HG02970 (cell line): Measurements from ENCODE around the gene WWOX.

Source experiments
- ATAC-seq: cut with Tn5 transposase; IDR thresholded peaks from one replicate; pipeline ENCODE4 v1.9.1; 2021; ENCODE audit warnings: mild to moderate bottlenecking, moderate library complexity, moderate number of reproducible peaks; ENCODE audit not compliant: unreplicated experiment, low FRiP score

The WWOX gene

DNA sequence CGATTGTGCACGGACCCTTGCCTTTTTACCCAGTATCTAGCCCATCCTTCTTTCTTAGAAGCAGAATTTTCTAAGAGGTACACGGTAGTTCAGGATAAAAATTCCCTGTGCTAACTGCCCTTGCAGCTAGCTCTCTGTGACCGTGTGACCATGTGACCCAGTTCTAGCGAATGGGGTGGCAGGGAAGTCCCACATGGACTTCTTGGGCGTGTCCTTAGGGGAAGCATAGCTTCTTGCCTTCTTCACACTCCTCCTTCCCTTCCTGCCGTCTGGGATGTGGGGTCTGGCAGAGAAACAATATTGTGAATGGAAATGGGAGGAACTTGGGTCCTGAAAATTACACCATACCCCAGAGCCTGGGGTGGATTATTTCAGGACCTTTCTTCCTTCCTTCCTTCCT, 830.4 kb downstream of the WWOX start:
- ATAC-seq = no peak

DNA sequence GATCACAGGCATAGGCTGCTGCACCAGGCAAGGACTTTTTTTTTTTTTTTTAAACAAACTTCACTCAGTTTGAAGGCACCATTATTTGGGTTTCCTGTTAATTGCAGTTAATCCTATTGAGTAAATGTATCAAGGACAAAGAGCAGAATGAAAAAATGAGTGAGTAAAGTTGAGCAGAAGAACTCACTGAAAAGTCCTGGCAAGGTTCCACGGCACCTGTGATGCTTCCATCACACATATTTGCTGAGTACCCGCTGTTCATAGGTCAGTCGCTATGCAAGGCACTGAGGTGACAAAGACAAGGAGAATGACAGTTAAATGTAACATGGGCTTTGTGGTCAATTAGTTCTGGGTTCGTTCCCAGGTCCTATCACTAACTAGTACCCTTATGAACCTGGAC, 831.1 kb downstream of the WWOX start:
- ATAC-seq = no peak

DNA sequence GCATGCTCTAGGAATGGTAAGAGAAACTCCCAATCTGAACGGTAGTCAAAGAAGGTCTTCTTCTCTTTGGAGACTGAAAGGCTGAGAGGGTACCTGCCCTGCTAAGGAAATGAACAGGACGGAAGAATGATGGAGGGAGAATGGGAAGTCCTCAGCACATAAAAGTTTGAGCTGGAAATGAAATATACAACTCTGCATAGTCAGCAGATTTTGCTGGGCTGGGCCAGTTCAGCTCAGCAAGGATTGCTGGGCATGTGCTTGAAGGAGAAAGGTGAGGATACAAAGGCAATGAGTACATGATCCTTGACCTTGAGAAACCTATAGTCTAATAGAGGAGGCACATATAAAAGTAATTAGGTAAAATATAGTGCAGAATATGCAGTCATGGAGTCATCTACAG, 831.8 kb downstream of the WWOX start:
- ATAC-seq = no peak

- ATAC-seq = no peak
Observed at GRCh38 chr16:78931678-78932077, 832.2 kb downstream of the WWOX start.

- ATAC-seq = no peak
Observed at GRCh38 chr16:78932355-78932943, 833.0 kb downstream of the WWOX start.

DNA sequence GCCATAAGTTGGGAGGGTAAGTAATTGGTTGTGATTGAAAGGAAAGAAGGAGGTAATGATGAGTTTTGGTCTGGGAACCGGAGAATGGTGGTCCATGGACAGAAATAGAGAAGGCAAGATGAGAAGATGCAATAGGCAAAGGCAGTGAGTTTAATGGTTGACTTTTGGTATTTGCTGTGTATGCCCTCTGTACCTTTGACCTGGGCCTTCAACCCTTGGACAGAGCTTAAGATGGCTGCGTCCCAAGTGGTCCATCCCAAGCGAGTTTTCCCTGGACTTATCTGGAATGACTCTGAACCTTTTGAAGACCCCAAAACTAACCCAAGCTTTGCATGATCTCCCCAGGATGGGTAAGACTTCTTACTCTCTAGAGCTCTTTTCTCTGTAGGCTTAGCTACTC, 836.6 kb downstream of the WWOX start:
- no peak for ATAC-seq

DNA sequence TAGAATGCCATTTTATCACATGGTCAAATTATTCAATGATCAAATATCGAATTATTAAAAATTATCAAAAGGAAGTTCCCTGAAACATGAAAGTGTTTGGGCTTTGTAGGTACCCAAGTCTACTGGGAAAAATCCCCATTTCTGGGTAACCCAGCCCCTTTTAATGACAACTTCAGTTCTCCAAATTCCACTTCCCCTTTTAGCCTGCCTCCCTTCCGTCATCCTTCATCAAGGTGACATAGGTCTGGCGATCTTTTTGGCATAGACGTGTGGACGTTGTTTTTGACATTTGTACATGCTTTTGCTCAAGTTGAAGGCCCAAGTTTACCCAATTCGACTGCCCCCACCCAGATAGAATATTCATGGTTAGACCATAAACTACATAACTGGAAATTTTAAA, 840.1 kb downstream of the WWOX start:
- no peak for ATAC-seq

GRCh38 chr16:78942625-78943245, 843.3 kb downstream of the WWOX start:
- no peak for ATAC-seq

GRCh38 chr16:78945336-78945735, 845.9 kb downstream of the WWOX start:
- no peak for ATAC-seq

GRCh38 chr16:78946556-78946955, 847.1 kb downstream of the WWOX start:
- no peak for ATAC-seq

- no peak for ATAC-seq
Observed at GRCh38 chr16:78950768-78951167, 851.3 kb downstream of the WWOX start.

DNA sequence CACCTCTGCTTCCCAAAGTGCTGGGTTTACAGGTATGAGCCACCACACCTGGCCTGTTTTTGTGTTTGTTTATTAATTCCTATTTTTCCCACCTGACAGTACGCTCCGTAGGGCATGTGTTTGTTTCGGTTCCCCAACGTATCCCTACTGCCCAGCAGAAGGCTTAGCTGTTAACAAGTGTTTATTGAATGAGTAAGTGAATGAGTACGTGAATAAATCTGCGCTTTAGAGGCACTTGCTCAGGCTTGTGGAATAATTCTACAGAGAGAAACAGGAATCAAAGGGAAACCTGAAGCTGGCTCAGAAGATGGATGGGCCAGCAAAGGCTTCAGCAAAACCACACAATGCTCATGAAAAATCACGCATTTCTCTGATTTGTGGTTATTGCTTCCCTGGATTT, 853.2 kb downstream of the WWOX start:
- ATAC-seq = no peak

DNA sequence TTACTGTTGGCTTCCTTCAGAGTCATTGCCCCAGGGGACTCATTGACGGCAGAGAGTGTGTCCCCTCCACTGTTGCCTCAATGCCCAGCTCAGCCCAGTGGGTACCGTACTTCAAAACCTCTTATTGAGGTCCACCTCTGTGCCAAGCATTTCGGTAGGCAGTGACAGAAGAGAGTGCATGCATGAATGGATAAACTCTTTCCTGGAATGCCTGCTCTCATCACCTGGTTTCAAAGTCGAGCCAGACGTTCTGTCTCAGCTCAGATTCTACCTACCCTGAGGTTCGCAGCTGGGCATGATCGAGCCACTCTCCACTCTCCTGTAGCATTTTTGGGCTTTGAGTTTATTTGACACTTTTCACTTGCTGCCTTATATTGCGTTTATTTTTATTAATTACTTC, 854.1 kb downstream of the WWOX start:
- no peak for ATAC-seq

DNA sequence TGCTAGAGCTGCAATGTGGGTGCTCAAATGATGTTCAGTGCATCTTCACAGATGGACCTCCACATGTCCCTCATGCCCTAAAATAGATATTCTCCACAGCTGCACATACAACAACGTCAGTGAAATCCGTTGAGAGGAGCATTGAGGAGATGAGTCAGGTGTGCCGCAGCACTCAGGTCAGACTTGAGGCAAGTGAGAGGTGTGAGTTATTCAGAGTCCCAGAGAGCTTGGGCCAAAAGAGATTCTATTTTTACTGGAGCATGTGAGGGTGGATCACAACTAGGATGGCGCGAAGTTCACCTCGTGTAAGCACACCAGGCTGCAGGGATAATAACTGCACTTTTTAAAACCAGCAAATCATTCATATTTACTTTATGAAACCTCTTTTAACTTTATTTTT, 855.8 kb downstream of the WWOX start:
- ATAC-seq = no peak

- ATAC-seq = no peak
Observed at GRCh38 chr16:78956859-78957258, 857.4 kb downstream of the WWOX start.

DNA sequence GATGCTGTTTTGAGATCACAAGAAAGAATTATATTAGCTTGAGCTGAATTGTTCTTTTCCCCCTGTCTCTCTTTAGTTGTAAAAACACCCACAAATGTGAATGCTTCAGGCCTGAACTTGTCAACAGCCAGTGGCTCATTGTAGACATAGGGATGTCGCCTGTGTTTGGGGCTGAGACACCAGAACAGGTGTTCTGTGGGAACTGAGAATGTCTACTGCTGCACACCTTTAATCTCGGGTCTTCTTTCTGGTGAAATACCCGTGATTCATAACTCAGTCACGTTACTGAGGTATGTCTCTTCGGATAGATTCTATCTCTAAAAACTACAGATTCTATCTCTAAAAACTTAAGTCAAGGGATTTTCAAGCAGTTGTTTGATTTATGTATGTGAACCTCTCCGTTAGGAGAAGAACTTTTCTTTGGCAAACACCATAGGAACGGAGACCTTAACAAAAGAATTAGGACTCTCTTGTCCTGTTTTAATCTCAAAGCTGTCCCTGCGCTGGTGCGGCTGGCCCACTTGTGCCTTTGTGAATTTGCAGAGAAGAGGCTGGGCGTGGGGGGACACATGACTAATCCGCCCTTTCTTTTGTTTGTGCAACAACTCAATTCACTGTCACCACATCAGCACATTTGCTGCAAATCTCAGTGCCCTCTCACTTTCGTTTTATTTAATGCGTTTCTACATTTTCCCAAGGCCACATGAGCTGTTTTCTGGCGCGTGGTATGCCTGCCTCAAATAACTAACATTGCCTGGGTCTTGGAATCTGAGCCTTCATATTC, 858.1 kb downstream of the WWOX start:
- ATAC-seq = no peak

GRCh38 chr16:78961464-78961863, 862.0 kb downstream of the WWOX start:
- no peak for ATAC-seq

GRCh38 chr16:78962457-78962929, 863.0 kb downstream of the WWOX start:
- ATAC-seq = no peak

DNA sequence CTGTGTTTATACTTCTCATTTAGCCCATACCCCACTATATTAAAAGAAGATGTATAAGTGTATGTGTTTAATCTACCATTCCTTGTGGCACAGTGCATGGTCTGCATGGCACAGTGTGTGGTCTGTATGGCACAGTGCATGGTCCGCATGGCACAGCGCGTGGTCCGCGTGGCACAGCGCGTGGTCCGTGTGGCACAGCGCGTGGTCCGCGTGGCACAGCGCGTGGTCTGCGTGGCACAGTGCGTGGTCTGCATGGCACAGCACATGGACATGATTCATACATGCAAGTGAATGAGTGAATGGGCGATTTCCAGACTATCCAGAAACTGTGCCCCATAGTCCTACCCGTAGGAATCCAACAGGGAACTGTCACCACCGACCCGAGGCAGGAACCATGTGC, 868.5 kb downstream of the WWOX start:
- ATAC-seq = no peak

DNA sequence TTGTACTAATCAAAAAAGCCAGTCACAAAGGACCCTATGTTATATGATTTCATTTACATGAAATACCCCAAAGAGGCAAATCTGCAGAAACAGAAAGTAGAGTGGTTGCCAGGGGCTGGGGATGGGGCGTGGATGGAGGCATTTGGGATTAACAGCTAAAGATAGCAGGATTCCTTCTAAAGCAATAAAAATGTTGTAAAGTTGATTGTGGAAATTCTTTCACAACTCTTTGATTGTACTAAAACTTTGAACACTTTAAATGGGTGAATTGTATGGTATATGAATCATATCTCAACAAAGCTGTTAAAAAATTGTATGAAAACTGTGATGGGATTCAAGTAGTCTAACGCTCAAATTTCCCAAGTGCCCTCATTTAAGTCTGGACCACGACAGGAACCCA, 870.3 kb downstream of the WWOX start:
- no peak for ATAC-seq

DNA sequence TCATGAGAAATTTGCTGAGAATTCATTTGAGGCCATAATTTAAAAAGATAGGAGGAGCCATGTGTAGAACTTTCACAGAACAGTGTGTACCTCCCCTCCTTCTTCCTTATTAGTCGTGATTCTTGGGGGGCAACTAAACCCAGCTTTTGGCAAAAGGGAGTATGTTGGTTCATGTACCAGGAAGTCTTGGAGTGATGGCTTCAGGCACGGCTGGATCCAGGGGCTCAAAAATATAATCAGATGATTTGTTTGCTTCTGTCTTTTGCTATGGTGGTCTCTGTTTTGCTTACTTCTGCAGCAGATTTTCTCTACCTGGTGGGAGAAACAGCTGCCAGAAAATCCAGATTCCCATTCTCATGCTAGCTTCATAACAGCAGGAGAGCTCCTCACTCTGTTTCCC, 871.2 kb downstream of the WWOX start:
- no peak for ATAC-seq

GRCh38 chr16:78972006-78972405, 872.6 kb downstream of the WWOX start:
- no peak for ATAC-seq
